NCI-H146 treated with DMSO at 0.1 percent for 48 hours (cell line): ENCODE results near the gene DNAI4.
"Not testable (repeated sequence)": the region's sequence is repeated elsewhere in the genome, so short reads cannot be mapped to it uniquely, and the experiment has no call there.

ENCODE experiments used
- DNase-seq: peaks from one replicate; lab custom pipeline; 2025; ENCODE audit not compliant: unreplicated experiment; lab: John Stamatoyannopoulos, UW

Gene DNAI4

DNA sequence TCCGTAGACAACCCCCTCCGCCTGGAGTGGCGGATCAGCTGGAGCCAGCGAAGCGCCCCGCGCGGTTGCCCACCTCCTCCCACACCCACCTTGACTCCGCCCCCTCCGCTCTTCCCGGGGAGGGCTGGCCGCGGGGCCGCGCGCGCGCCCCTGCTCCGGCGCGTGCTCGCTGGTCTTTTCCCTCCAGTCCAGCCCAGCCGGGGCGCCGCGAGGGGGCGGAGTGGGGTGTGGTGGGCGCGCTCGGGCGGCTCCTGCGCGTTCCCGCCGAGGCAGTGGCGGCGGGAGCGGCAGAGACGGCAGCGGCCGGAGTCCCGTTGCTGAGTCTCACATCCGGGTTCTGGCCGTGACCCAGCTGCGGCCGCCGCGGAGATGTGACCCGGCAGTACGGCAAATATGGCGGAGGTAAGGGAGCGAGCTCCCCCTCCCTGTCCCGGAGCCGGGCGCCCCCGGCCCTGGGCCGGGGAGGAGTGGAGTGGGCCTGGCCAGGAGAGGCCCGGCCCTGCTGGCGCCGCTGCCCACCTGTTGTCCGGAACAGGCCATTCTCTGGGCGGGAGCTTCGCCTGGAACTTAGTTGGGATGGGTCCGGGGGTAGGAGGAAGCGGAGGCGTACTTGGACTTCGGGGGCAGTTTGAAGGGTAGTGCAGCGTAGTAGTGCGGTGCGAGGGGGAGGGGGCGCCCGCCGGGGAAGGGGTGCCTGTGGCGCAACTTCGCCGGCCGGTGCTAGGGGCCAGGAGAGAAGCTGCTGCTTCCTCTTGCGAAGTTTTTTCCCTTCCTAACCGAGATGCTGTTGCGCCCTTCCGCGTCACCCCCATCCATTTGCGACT lies 5.6 kb upstream of the DNAI4 start:
- DNase-seq = peak; percentile 83

DNA sequence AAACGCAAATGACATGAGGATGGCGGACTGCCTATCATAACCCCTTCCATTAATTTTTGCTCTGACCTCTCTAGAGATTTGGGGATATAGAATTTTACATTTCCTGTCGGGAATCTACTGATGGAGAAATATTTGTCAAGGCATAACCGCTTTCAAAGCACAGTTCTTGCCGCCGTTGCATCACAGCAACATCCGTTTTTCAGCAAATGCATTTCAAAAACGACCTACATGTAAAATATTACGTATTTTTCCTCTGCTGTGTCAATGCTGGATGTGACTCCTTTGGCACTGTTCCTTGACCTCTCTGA lies 5.0 kb upstream of the DNAI4 start:
- no peak for DNase-seq

DNA sequence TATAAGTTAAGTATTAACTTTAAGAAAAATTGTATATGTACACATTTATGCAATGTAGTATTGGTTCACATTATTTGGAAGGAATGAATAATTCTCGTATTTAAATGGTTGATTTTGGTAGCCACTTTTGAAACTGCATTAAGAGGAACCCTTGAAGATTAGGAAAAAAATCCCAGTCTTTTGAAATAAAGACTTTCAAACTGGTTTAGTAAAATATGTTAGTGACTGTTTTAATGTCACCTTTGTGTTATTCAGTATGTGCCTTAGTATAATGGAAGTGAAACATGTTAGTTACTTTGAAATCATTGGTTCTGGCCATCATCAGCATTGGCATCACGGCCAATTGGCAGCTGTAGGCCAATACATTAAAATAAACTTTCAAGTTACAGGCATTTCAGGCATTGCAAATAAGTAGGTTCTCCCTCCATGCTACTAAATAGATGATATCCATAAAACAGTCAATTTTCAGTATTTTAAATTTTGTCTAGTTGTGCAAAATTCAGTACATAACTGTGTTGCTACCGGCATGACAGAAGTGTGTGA lies 4.6 kb upstream of the DNAI4 start:
- no peak for DNase-seq

DNA sequence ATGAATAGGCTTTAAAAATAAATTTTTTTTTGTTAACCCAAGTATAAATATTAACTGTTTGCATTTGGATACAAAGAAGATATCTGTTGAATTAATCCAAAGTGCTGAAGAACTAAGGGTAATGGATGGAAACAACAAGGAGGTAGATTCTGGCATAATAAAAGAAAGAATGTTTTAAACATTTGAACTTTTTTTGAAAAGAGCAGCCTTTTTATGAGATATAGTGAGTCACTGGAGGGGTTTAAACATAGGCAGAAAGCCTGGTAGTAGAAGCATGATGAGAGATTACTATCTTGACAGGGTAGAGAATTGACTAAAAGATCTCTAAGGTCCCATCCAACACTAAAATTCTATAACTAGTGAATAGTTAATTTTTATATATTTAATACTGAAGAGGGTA lies 2.9 kb upstream of the DNAI4 start:
- no peak for DNase-seq

DNA sequence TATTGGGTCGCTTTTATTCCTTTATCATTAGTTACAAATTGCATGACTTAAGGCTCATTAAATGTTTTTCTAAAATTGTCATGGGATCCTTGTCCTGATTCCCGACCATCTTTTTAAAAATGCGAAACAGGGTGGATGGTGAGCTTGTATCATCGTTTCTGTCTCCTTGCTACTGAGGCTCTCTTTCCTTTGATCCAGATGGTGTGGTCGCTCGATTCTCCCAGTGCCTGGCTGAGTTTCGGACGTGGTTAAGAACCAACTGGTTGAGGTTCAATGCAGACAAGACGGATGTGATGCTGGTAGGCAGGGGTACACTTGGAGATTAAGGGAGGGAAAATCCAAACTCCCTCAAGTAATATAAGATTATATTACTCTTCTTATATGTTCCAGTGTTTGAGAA lies 1.3 kb upstream of the DNAI4 start:
- no peak for DNase-seq

DNA sequence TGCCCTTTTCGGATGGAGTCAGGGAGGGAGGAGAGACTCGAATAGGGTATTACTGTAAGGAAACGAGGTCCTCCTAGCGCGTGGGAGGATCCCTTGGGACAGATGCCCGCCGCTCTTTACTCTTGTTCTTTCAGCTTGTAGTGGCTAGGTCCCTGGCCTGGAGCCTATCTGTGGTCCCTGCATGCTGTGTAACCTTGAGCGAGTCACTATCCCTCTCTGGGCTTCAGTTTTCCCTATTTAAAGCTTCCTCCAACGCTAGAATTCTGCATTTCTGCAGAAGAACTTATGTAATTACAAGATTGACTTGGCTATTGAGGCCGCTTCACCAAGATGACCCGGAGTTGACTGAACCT lies 878 bp upstream of the DNAI4 start:
- no peak for DNase-seq

DNA sequence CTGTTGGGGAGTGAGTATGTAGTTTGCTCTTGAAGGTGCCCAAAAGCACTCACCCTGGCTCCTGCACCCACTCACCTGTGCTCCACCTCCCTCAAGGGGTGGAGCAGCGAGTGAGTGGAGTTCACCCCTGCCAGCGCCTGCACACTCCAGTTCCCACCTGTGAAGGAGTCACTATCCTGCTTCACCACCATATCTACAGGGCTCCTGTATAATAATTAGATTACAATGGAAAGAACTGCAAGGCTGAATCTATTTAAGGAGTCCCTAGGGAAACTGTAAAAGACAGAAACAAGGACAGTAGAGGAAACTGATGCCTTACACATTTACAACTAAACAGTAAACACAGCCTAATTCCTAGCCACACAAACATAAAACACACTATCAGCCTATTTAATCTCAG lies 4.1 kb downstream of the DNAI4 start:
- no peak for DNase-seq

DNA sequence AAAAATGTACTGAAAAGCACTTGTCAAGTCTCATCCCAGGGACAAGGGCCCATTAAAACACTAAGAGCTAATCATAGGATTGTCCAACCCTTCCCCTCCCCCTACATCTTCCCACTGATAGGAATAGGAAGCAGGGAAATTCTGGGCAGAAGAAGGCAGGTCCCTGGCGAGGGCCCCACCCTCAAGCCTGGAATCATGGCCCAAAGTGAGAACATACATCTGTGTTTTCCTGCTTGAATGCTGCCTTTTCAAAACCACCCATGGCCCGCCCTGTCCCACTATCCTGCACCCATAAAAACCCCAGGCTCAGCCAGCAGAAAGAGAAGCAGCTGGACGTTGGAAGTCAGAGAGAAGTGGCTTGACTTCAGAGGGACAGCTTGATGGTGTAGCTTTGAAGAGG lies 4.8 kb downstream of the DNAI4 start:
- no peak for DNase-seq

DNA sequence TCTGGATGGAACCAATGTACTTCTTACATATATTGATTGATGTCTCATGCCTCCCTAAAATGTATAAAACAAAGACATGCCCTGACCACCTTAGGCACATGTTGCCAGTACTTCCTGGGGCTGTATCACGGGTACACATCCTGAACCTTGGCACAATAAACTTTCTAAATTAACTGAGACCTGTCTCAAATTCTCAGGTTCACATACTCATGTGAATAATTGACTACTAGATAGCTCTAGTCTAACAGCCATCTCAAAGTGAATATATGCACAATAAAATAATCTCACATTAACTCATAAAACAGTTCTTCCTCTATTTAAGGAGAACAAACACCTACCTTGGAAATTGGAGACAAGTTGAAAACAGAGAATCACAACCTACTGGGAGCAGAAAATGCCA lies 5.6 kb downstream of the DNAI4 start:
- no peak for DNase-seq

DNA sequence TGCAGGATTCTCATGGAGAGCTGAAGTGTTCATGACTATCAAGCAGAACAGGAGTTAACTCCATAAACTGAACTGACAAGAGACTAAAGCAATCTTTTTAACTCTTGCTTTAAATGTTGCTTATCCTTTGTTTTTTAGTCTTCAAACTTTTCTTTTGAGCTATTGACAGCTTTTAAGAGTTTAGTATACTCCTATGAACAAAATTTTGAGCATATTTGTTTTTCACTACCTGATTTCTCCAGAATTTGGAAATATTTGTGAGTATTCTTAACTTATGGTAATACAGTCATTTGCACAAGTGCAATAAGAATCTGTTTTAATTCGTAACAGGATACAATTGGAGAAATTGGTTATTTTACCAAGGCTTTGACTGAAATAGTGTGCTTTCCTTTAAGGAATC lies 7.2 kb downstream of the DNAI4 start:
- DNase-seq = no peak

DNA sequence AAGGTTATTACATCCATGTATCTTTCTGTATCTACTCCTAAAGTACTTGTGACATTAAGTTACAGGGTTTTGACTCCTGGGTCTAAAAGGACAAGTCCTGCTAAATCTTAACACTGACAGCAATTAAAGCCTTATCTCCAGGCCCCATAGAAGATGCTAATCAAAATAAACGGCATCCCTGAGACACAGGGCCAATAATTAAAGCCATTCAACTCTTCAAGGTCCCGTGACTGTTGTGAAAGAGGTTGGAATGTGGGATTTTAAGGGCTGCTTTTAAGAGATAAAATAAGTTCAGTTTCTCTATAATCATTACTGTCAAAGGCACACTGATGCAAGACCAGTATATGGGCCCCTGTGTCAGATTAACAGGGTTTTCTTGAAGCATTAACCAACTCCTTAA lies 8.3 kb downstream of the DNAI4 start:
- no peak for DNase-seq

DNA sequence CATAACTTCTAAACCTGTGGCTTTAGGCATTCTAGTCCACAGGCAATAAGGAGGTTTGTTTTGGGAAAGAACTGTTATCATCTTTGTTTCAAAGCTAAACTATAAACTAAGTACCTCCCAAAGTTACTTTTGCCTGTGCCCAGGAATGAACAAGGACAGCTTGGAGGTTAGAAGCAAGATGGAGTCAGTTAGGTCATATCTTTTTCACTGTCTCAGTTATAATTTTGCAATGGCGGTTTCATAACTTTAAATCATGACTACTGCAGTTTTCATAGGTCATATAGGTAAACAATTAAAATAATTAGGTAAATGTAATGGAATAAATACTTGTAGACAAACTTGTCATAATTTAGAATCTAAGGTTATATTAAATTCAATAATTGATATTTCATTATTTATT lies 9.5 kb downstream of the DNAI4 start:
- not testable (repeated sequence) for DNase-seq

DNA sequence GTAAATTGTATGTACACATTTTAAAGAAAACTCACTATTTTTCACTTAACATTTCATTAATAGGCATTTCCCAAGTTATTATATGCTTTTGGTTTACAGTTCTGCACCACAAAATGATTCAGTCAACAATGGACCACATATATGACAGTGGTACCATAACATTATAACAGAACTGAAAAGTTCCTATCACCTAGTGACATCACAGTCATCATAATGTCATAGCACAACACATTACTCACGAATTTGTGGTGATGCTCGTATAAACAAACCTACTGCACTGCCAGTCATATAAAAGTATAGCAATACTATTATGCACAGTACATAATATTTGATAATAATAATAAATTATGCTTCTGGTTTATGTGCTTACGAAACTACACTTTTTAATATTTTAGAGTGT lies 30.9 kb downstream of the DNAI4 start:
- no peak for DNase-seq

DNA sequence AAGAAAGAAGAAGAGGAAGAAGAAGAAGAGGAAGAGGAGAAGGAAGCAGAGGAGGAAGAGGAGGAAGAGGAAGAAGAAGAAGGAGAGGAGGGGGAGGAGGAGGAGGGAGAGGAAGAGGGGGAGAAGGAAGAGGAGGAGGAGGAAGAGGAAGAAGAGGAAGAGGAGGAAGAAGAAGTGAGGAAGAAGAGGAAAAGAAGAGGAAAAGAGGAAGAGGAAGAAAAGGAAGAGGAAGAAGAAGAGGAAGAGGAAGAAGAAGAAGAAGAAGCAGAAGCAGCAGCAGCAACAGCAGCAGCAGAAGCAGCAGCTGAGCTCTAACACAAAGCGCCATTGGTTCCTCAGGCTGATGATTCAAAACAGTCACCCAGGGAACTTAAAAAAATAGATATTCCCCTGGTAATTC lies 34.0 kb downstream of the DNAI4 start:
- no peak for DNase-seq

DNA sequence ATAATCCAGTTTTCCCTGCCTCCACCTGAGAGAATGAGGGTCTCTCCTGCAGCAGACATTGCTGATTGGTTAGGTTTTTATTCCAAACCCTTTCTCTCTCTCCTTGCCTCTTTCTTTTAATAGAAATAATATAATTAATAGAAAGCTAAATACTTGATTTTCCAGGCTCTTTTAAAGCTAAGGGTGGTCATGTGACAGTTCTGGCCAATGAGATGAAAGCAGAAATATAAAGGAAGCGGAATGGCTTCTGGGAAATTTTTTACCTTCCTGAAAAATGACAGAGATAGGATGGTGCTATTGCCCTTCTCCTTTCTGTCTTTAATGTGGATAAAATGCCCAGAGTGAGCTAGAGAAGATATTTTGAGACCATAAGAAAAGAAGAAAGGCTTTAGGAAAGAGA lies 35.6 kb downstream of the DNAI4 start:
- no peak for DNase-seq

DNA sequence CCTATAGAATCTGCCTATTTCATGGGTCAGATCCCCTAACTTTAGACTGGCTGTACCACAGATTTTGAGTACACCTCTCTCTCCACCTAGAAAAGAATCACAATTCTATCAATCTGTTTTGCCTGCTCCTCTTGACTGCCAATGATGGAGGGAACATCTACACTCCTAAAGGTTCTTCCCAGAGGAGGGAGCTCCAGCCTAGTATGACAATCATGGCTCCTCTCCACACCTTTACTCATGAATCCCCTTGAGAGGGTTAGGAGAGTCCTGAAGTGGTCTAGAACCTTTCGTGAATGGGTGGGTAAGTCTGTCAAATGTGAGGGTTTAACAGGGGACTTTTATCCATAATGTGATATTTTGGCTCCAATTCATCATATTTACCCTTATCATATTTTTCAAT lies 48.0 kb downstream of the DNAI4 start:
- no peak for DNase-seq

DNA sequence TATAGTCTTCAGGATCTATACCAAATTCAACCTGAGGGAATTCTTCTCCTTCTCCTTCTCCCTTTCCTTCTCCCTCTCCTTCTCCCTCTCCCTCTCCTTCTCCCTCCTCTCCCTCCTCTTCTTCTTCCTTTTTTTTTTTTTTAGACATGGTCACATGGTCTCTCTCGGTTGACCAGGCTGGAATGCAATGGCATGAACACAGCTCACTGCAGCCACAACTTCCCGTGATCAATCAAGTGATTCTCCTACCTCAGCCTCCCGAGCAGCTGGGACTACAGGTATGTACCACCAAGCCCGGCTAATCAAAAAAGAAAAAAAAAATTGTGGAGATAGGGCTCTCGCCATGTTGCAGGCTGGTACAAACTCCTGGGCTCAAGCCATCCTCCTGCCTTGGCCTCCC lies 51.5 kb downstream of the DNAI4 start:
- no peak for DNase-seq

DNA sequence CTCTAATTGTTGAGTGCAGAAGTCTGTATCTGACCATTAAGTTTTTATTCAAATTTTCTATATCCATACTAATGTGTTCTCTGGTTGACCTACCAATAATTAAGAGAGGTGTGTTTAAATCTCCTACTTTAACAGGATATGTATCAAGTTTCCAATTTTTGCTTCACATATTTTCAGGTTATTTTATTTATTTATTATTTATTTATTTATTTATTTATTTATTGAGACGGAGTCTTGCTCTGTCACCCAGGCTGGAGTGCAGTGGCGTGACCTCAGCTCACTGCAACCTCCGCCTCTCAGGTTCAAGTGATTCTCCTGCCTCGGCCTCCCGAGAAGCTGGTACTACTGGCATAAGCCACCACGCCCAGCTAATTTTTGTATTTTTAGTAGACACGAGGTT lies 52.6 kb downstream of the DNAI4 start:
- DNase-seq = not testable (repeated sequence)

DNA sequence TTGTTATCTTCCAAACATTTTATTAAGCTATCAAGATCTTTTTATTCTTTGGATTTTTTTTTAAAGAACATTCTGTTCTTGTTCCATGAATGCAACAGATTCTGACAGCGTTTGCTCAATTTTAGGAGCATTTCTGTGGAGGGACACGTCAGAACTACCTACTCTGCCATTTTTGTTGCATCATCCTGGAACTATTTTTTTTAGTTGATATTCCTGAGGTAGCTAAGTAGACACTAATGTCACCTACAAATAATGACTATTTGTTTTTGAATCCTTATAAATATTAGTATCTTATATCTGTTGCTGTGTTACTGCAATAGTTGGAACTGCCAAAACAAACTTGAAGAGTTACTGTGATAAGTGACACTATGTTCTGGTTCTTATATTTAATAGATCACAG lies 57.2 kb downstream of the DNAI4 start:
- DNase-seq = no peak

DNA sequence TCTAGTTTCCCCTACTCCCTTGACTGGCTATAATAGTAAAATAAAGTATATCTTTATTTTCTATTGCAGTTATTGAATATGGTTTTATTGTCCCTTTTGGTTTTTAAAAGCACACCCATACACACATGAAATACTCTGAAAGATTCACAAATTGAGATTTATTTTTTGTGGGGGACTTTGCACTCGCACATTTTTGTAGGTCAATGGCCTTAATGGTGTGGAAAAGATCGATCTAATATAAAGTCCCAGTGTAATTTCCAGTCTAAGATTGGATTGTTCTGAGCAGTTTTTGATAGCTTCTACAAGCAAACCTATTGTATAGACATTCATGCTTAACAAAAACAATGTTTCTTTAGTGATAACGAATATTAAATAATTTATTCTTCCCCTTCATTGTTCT lies 64.1 kb downstream of the DNAI4 start:
- DNase-seq = no peak

DNA sequence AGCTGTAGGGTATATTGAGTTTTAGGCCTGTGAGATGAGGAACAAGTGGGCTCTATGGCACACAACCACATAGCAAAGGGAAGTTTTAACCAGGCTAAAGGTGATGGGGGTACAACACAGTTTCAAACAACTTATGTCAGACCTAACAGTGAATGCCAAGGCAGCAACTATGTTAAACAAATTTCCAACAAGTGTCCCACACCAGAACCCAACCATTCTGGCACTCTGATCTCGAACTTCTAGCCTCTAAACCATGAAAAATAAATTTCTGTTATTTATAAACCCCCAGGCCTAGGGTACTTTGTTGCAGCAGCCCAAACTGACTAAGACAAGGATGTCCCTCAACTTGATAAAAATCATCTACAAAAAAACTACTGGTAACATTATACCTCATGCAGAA lies 71.3 kb downstream of the DNAI4 start:
- no peak for DNase-seq

DNA sequence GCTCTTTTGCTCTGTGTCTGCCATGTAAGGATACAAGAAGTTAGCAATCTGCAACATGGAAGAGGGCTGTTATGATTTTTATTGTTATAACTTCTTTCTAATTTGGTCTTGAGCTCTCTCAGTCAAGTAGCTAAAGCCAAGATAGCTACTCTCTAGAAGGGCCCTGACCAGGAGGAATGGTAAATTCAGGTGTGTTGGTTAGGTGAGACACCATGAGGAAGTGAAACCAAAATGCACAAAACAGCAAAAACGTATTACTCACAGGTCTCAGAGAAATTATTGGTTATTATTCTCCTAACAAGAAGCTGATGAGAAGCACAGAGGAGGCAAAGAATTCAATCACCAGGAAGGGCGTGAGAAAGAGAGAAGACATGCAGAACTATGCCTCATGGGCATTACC lies 71.8 kb downstream of the DNAI4 start:
- DNase-seq = no peak

DNA sequence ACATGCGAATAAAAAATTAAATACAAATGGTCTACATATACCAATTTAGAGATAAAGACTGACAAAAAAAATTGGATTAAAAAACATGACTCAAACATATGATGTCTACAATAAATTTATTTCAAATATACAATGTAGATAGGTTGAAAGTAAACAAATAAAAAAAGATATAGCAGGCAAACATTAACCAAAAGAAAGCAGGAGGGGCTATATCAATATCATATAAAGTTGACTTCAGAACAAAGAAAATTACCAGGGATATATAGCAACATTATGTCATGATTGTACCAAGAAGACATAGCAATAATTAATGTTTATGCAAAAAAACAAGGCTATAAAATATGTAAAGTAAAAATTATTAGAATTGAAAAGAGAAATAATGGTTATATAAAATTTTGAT lies 73.7 kb downstream of the DNAI4 start:
- DNase-seq = no peak
